DOHH2 (cell line): Measurements from ENCODE around the gene PRKN.

ENCODE experiments used
- H3F3A ChIP-seq: fragments of 200-600 bp; sonication (generic), shearing (Covaris generic); 2 replicates; pipeline ENCODE4 v1.6.0; 2016; ENCODE audit warnings: antibody characterized with exemption, mild to moderate bottlenecking; ENCODE audit not compliant: control insufficient read depth, insufficient read depth
- H3K27ac ChIP-seq: fragments of 200-600 bp; sonication (generic); 2 replicates; pipeline ENCODE4 v1.5.1; 2014; ENCODE audit warnings: low read depth, mild to moderate bottlenecking, low read length, moderate library complexity
- H3K27me3 ChIP-seq: fragments of 200-600 bp; sonication (generic); 2 replicates; pipeline ENCODE4 v1.6.1; 2014; ENCODE audit warnings: mild to moderate bottlenecking, low read length, mixed read lengths; ENCODE audit not compliant: control insufficient read depth
- H3K36me3 ChIP-seq: fragments of 200-600 bp; sonication (generic); 2 replicates; pipeline ENCODE4 v1.6.1; 2014; ENCODE audit warnings: mild to moderate bottlenecking, low read length, moderate library complexity, mixed read lengths; ENCODE audit not compliant: control insufficient read depth
- H3K4me1 ChIP-seq: fragments of 200-600 bp; sonication (generic); 2 replicates; pipeline ENCODE4 v1.6.1; 2014; ENCODE audit warnings: mild to moderate bottlenecking, low read length, mixed read lengths; ENCODE audit not compliant: control insufficient read depth
- H3K4me2 ChIP-seq: fragments of 200-600 bp; sonication (generic); 2 replicates; pipeline ENCODE4 v1.6.0; 2014; ENCODE audit warnings: mild to moderate bottlenecking, low read length, moderate library complexity
- H3K4me3 ChIP-seq: fragments of 200-600 bp; sonication (generic); 2 replicates; pipeline ENCODE4 v1.5.1; 2014; ENCODE audit warnings: mild to moderate bottlenecking, low read length, mixed read lengths
- H3K79me2 ChIP-seq: fragments of 200-600 bp; sonication (generic); 2 replicates; pipeline ENCODE4 v1.6.1; 2014; ENCODE audit warnings: mild to moderate bottlenecking, low read length, mixed read lengths; ENCODE audit not compliant: control insufficient read depth
- H3K9me2 ChIP-seq: fragments of 200-600 bp; sonication (generic); replicated peaks from 2 replicates; pipeline ENCODE4 v1.6.1; 2014; ENCODE audit warnings: mild to moderate bottlenecking, low read length, mixed read lengths; ENCODE audit not compliant: control insufficient read depth
- H3K9me3 ChIP-seq: fragments of 200-600 bp; sonication (generic); 2 replicates; pipeline ENCODE4 v1.6.1; 2014; ENCODE audit warnings: antibody characterized with exemption, low read length, mixed read lengths; ENCODE audit not compliant: control insufficient read depth, insufficient read depth
- H4K20me1 ChIP-seq: fragments of 200-600 bp; sonication (generic); 2 replicates; pipeline ENCODE4 v1.6.0; 2014; ENCODE audit warnings: low read depth, mild to moderate bottlenecking, antibody characterized with exemption, low read length, moderate library complexity; ENCODE audit not compliant: control insufficient read depth, insufficient read depth
- EZH2phosphoT487 ChIP-seq: fragments of 200-600 bp; sonication (generic); IDR thresholded peaks from 2 replicates; pipeline ENCODE4 v1.6.1; 2017; ENCODE audit warnings: borderline replicate concordance, mild to moderate bottlenecking, antibody characterized with exemption, low read length, moderate library complexity, mixed read lengths
- TF ChIP-seq, protein P1 (sequence below): fragments of 200-600 bp; sonication (generic); IDR thresholded peaks from one replicate; pipeline ENCODE4 v1.5.1; 2014; ENCODE audit warnings: antibody characterized with exemption, mild to moderate bottlenecking, low read depth, low read length; ENCODE audit not compliant: poor library complexity, severe bottlenecking

PRKN gene

DNA sequence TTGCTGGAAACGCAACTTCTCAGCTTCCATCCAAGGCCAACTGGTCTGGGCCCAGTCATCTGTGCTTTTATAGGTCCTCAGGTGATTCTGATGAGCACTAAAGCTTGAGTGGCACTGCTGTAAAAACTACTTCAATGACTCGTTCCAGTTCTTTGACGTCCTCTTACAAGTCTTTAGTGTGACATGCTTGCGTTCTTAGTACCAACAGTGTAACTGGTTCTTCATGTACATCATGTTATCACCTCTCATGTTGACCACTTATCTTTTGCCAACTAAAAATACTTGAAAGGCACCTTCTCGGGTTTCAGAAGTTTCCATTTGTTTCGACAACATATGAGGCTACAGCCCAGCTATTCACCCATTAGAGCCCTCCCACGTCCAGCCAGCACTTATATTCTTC is 468.9 kb downstream of the PRKN start:
- Histone ChIP-seq H3K9me3 (no peaks in the 10 kb centered on the region), H3K27me3 (no peaks in the 10 kb centered on the region), H3F3A (no peaks in the 10 kb centered on the region), H3K79me2 (no peaks in the 10 kb centered on the region), H3K27ac (no peak overlapping the region), H3K4me3 (no peak overlapping the region), H3K4me1 (no peaks in the 10 kb centered on the region), H3K9me2 (no peaks in the 10 kb centered on the region), H4K20me1 (no peaks in the 10 kb centered on the region), H3K36me3 (no peaks in the 10 kb centered on the region), H3K4me2 (no peak overlapping the region)
- TF ChIP-seq, protein P1, sequence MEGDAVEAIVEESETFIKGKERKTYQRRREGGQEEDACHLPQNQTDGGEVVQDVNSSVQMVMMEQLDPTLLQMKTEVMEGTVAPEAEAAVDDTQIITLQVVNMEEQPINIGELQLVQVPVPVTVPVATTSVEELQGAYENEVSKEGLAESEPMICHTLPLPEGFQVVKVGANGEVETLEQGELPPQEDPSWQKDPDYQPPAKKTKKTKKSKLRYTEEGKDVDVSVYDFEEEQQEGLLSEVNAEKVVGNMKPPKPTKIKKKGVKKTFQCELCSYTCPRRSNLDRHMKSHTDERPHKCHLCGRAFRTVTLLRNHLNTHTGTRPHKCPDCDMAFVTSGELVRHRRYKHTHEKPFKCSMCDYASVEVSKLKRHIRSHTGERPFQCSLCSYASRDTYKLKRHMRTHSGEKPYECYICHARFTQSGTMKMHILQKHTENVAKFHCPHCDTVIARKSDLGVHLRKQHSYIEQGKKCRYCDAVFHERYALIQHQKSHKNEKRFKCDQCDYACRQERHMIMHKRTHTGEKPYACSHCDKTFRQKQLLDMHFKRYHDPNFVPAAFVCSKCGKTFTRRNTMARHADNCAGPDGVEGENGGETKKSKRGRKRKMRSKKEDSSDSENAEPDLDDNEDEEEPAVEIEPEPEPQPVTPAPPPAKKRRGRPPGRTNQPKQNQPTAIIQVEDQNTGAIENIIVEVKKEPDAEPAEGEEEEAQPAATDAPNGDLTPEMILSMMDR = no peak
- TF ChIP-seq EZH2phosphoT487 = no peak

DNA sequence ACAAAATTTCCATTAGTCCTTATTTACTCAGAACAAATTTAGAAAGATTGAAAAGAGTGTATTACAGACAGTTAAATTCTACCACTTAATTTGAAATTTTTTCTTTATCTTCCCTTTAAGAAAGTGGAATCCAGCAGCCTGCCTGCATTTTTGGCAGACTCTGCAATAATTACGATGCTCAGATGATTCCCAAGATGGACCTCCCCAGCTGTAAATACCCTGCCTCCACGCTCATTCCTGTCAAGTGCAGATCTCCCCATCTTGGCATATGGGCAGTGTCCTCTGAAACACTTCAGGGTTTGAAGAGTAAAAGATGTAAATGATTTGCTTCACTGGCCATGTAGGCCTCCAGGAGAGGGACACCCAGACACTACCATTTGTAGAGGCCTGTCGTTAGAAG is 471.2 kb downstream of the PRKN start:
- no peaks in the 10 kb centered on the region for H3K9me3 ChIP-seq
- H4K20me1 ChIP-seq = no peaks in the 10 kb centered on the region
- H3K4me1 ChIP-seq = no peaks in the 10 kb centered on the region
- H3K27me3 ChIP-seq = no peaks in the 10 kb centered on the region
- no peaks in the 10 kb centered on the region for H3K9me2 ChIP-seq
- TF ChIP-seq EZH2phosphoT487 = no peak
- TF ChIP-seq, protein P1 = no peak
- no peak overlapping the region for H3K4me2 ChIP-seq
- no peak overlapping the region for H3K27ac ChIP-seq
- no peaks in the 10 kb centered on the region for H3K36me3 ChIP-seq
- H3F3A ChIP-seq = no peaks in the 10 kb centered on the region
- no peaks in the 10 kb centered on the region for H3K79me2 ChIP-seq
- H3K4me3 ChIP-seq = no peak overlapping the region

DNA sequence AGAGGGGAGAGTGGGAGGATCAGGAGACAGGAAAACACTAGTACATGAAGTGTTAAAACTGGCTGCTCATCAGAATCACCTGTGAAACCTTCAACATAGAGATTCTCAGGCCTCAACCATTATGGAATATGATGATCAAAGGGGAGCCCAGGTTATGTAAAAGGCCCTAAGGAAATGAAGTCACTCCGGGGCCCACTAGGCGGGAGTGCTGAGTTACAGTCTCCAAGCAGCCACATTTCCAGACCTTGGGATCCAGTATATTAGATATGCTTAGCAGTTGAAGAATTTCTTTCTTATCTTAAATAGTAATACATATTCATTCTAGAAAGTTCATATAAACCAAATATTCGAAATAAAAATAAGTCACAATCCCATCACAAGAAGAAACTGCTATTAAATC is 476.3 kb downstream of the PRKN start:
- H3F3A ChIP-seq = no peaks in the 10 kb centered on the region
- H3K27ac ChIP-seq = no peak overlapping the region
- H3K4me3 ChIP-seq = no peak overlapping the region
- no peaks in the 10 kb centered on the region for H3K4me1 ChIP-seq
- no peak for TF ChIP-seq EZH2phosphoT487
- TF ChIP-seq, protein P1 = no peak
- no peaks in the 10 kb centered on the region for H3K9me3 ChIP-seq
- no peaks in the 10 kb centered on the region for H4K20me1 ChIP-seq
- H3K27me3 ChIP-seq = no peaks in the 10 kb centered on the region
- H3K79me2 ChIP-seq = no peaks in the 10 kb centered on the region
- no peaks in the 10 kb centered on the region for H3K36me3 ChIP-seq
- no peak overlapping the region for H3K4me2 ChIP-seq
- H3K9me2 ChIP-seq = no peaks in the 10 kb centered on the region
